Tibial nerve (tissue), 4 donors: ENCODE measurements around the gene NYNRIN.

Experiments
- CTCF ChIP-seq, 5 experiments: fragments of 200-600 bp in 3 of 5; fragments of 450-650 bp in 2 of 5; sonication (generic) in 3 of 5; IDR thresholded peaks; one replicate each; pipeline ENCODE4 v1.5.1; 2016 to 2019; ENCODE audit warnings: antibody characterized with exemption in 5 of 5, mild to moderate bottlenecking in 3 of 5, moderate library complexity in 2 of 5
- EP300 ChIP-seq, 2 donors: sonication (generic); formaldehyde crosslinking; IDR thresholded peaks; one replicate each; pipeline ENCODE4 v1.6.1; 2017; ENCODE audit warnings: antibody characterized with exemption in 2 of 2, mild to moderate bottlenecking in 1 of 2
- POLR2A ChIP-seq, 2 donors: fragments of 450-650 bp; IDR thresholded peaks; one replicate each; pipeline ENCODE4 v1.6.1; 2017; ENCODE audit warnings: antibody characterized with exemption in 2 of 2, mild to moderate bottlenecking in 2 of 2, moderate library complexity in 2 of 2

- TF ChIP-seq EP300 (IDR thresholded peaks at IDR 0.05), result no peak
- TF ChIP-seq CTCF (IDR thresholded peaks at IDR 0.05), result no peak
- TF ChIP-seq POLR2A (IDR thresholded peaks at IDR 0.05), result no peak
Observed at GRCh38 chr14:24361326-24361725, 37.5 kb upstream of the NYNRIN start.
